Heart right ventricle (tissue), 16 donors: ENCODE measurements around the gene MIA3. TPM values are rescaled to one million over a fixed set of nuclear protein-coding genes. Genes with fewer than 3 reads are reported as not detected.
"Not testable (repeated sequence)": the region's sequence is repeated elsewhere in the genome, so short reads cannot be mapped to it uniquely, and the experiment has no call there.

ENCODE experiments used
- ATAC-seq, 8 donors: fragments of 200-7000 bp; cut with Tn5 transposase; one replicate each; pipeline ENCODE4 v1.9.1; 2020; ENCODE audit warnings: mild to moderate bottlenecking in 8 of 8, moderate library complexity in 8 of 8, moderate number of reproducible peaks in 1 of 8
- DNase-seq, 2 donors: peaks; one replicate each; pipeline ENCODE4 v3.0.0-alpha.2; 2020
- H3K27ac ChIP-seq, 10 donors: fragments of 200-600 bp; sonication (generic) in 2 of 10; one replicate each; pipeline versions ENCODE4 v1.5.0 to v1.8.0; 2020 to 2022; ENCODE audit warnings: mild to moderate bottlenecking in 3 of 10
- H3K27me3 ChIP-seq, 7 donors: fragments of 200-600 bp; one replicate each; pipeline ENCODE4 v1.8.0; 2021 to 2022; ENCODE audit warnings: mild to moderate bottlenecking in 2 of 7
- H3K36me3 ChIP-seq, 9 donors: fragments of 200-600 bp; sonication (generic) in 1 of 9; one replicate each; pipeline versions ENCODE4 v1.5.0 to v1.8.0; 2020 to 2022; ENCODE audit warnings: mild to moderate bottlenecking in 2 of 9
- H3K4me1 ChIP-seq, 9 donors: fragments of 200-600 bp; sonication (generic) in 1 of 9; one replicate each; pipeline versions ENCODE4 v1.5.0 to v1.8.0; 2020 to 2022; ENCODE audit warnings: mild to moderate bottlenecking in 4 of 9
- H3K4me3 ChIP-seq, 10 donors: fragments of 200-600 bp; sonication (generic) in 2 of 10; one replicate each; pipeline versions ENCODE4 v1.5.0 to v1.8.0; 2020 to 2022; ENCODE audit warnings: mild to moderate bottlenecking in 7 of 10, moderate library complexity in 2 of 10
- H3K9me3 ChIP-seq, 11 donors: fragments of 200-600 bp in 10 of 11; sonication (generic) in 2 of 11; one replicate each; pipeline versions ENCODE4 v1.5.0 to v1.8.0; 2013 to 2022; ENCODE audit warnings: mild to moderate bottlenecking in 2 of 11, control low read depth in 1 of 11, moderate library complexity in 1 of 11
- WGBS, 2 donors: extraction: QIAGEN DNeasy Blood & Tissue Kit; methylation state at CpG; one replicate each; pipeline ENCODE4 v1.1.7; 2013; ENCODE audit warnings: inconsistent platforms in 1 of 2; 5-methylcytosine and 5-hydroxymethylcytosine counted together
- intact Hi-C, 10 donors: fragments of 100-400 bp; cut with DNase I; formaldehyde crosslinking; loops; one replicate each; pipeline versions ENCODE4 v1.11.1 to v1.14.2; 2022
- polyA plus RNA-seq, 2 donors: library from polyadenylated mRNA; stranded (reverse); fragments of 200-250 nt; gene quantifications; one replicate each; pipeline ENCODE4 v1.2.3, GENCODE V29; 2013
- total RNA-seq, 10 donors: library from RNA; stranded (reverse); fragmentation: NEBNext Ultra II Directional in 3 of 10; extraction: Animal tissue kit (Norgen Biotek cat#: 25700) in 3 of 10; gene quantifications; one replicate each; pipeline versions ENCODE4 v1.2.1 to v1.2.4, GENCODE V29; 2021 to 2023
- TF ChIP-seq, protein P1 (sequence below), 9 donors: fragments of 200-600 bp; sonication (generic) in 2 of 9; IDR thresholded peaks; one replicate each; pipeline versions ENCODE4 v1.5.0 to v1.8.0; 2021 to 2022; ENCODE audit warnings: antibody characterized with exemption in 9 of 9, mild to moderate bottlenecking in 5 of 9, moderate library complexity in 1 of 9
- donor health status: Arrhythmogenic right ventricular cardiomyopathy.
- donor health status: ischemic (EF 13 %, LVEDD 7.1; RV severe dilation, severe dysfunction).
- donor health status: healthy with polysubstance abuse.
- donor health status: DM: no; HTN: yes; CAD: no.
- donor health status: DM: no; HTN: no; CAD: no.
- donor health status: ischemic (EF 25% LVEDD 6.9; RV normal size, moderate dysfunction).
- donor health status: ischemic (EF 25% LVEDD 5.7; RV mildly dilated, moderate dysfunction).
- donor health status: healthy.
- donor health status: DM: yes; HTN: yes; CAD: no.
- donor health status: Ischemic cardiomyopathy.
- donor health status: ischemic (EF 35%, LVEDD 5.7; RV mildly dilated, moderate dysfunction).
- donor health status: nonischemic (EF 11% LVEDD 7.7; RV severe dilation, severe dysfunction).
- donor health status: DM: yes; HTN: yes; CAD: no.
- donor health status: PGD.
- donor health status: ischemic (EF 29% LVEDD 5.4; RV normal size, mild dysfunction).
- donor health status: nonischemic (EF 23%, LVEDD 6.1; RV moderate dilation, normal function).

The MIA3 gene
- total and polyA plus RNA-seq, 12 donors: 22.8 to 72.5 (median 56.5) TPM

GRCh38 chr1:222663431-222663934, 45.6 kb downstream of the MIA3 start:
- TF ChIP-seq, protein P1, sequence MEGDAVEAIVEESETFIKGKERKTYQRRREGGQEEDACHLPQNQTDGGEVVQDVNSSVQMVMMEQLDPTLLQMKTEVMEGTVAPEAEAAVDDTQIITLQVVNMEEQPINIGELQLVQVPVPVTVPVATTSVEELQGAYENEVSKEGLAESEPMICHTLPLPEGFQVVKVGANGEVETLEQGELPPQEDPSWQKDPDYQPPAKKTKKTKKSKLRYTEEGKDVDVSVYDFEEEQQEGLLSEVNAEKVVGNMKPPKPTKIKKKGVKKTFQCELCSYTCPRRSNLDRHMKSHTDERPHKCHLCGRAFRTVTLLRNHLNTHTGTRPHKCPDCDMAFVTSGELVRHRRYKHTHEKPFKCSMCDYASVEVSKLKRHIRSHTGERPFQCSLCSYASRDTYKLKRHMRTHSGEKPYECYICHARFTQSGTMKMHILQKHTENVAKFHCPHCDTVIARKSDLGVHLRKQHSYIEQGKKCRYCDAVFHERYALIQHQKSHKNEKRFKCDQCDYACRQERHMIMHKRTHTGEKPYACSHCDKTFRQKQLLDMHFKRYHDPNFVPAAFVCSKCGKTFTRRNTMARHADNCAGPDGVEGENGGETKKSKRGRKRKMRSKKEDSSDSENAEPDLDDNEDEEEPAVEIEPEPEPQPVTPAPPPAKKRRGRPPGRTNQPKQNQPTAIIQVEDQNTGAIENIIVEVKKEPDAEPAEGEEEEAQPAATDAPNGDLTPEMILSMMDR (IDR thresholded peaks at IDR 0.05): no peak
- no peak for DNase-seq
- no peak overlapping the region for H3K27ac ChIP-seq
- 97 to 98% methylated on average over 4 of the region's 4 CpGs for WGBS, 2 donors
- intact Hi-C loops: no loop called here
- H3K4me1 ChIP-seq: no peaks in the 10 kb centered on the region
- H3K36me3 ChIP-seq: peaks cover 0 to 96% (median 79%) of the 10 kb centered on the region in 9 donors
- H3K9me3 ChIP-seq: no peaks in the 10 kb centered on the region
- no peak overlapping the region for H3K4me3 ChIP-seq
- H3K27me3 ChIP-seq: no peaks in the 10 kb centered on the region
- ATAC-seq: no peak

DNA sequence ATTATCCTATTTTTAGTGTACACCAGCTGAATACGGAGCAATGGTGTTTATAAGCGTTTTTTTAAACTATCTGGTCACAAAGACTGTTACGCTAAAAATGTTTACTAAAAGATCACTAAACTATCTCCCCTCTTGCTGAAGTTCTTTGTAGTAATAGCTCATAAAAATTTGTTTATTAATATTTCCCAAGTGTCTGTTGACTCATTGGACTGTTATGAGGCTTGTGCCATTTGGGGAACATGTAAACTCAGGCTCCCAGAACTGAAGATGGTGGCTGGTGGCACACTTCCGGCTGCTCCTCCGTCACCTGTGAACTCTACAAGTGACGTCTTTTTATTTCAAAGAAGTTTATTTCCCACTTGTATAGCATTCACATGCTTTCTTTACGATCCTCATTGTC, 48.1 kb downstream of the MIA3 start:
- no peaks in the 10 kb centered on the region for H3K9me3 ChIP-seq
- no peak overlapping the region for H3K4me3 ChIP-seq
- 92 to 93% methylated on average over 7 of the region's 7 CpGs for WGBS, 2 donors
- TF ChIP-seq, protein P1 (IDR thresholded peaks at IDR 0.05): no peak
- H3K4me1 ChIP-seq: no peaks in the 10 kb centered on the region
- no peak for ATAC-seq
- no peak overlapping the region for H3K27ac ChIP-seq
- intact Hi-C loops: no loop called here
- H3K27me3 ChIP-seq: no peaks in the 10 kb centered on the region
- H3K36me3 ChIP-seq: peaks cover 0 to 86% (median 58%) of the 10 kb centered on the region in 9 donors
- DNase-seq: no peak

GRCh38 chr1:222668184-222668583, 50.3 kb downstream of the MIA3 start:
- H3K4me1 ChIP-seq, H3K27me3 ChIP-seq, DNase-seq, H3K27ac ChIP-seq, H3K9me3 ChIP-seq, H3K4me3 ChIP-seq, intact Hi-C loops: not testable (repeated sequence)
- peaks cover 0 to 86% (median 47%) of the 10 kb centered on the region in 9 donors for H3K36me3 ChIP-seq
- ATAC-seq: peak in 2 of 8 donors; percentile 29 to 30
- no CpG with 5 or more reads among the region's 4 CpGs for WGBS, 2 donors

DNA sequence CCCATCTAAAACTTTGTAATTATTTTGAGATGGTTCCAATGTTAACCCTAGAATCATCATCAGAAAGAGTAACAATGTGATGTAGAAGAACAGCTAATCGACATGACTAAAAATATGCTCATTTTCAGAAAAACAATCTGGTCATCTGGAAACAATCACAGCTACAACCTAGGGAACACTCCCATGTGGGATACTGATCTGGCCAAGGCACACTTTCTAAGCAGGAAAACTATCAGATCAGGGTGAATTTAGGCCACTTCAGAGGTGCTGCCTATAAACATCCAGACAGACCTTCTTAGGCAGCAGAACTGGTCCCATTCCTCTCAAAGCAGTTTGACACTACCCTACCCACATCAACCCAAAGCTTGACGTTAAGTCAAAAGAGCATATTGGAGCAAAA, 51.2 kb downstream of the MIA3 start:
- H3K4me1 ChIP-seq, H3K4me3 ChIP-seq, H3K27me3 ChIP-seq, ATAC-seq, DNase-seq, H3K27ac ChIP-seq, H3K9me3 ChIP-seq, intact Hi-C loops: not testable (repeated sequence)
- 90 to 91% methylated on average over 1 of the region's 2 CpGs for WGBS, 2 donors
- peaks cover 0 to 86% (median 47%) of the 10 kb centered on the region in 9 donors for H3K36me3 ChIP-seq

GRCh38 chr1:222670110-222670509, 52.2 kb downstream of the MIA3 start:
- TF ChIP-seq, protein P1 (IDR thresholded peaks at IDR 0.05): no peak
- H3K27me3 ChIP-seq: no peaks in the 10 kb centered on the region
- ATAC-seq (no peak), DNase-seq (no peak)
- WGBS, 2 donors: 93 to 95% methylated on average over 1 of the region's 1 CpG
- H3K4me3 ChIP-seq: no peak overlapping the region
- H3K4me1 ChIP-seq: no peaks in the 10 kb centered on the region
- peaks cover 0 to 86% (median 47%) of the 10 kb centered on the region in 9 donors for H3K36me3 ChIP-seq
- no peak overlapping the region for H3K27ac ChIP-seq
- intact Hi-C loops: no loop called here
- no peaks in the 10 kb centered on the region for H3K9me3 ChIP-seq
